CD4-positive, alpha-beta T cell treated with Interferon gamma for 1 hour (primary cell): Measurements from ENCODE around the gene PRPH2.
"Not testable (repeated sequence)": the region's sequence is repeated elsewhere in the genome, so short reads cannot be mapped to it uniquely, and the experiment has no call there.

Experiments used
- DNase-seq: peaks from one replicate; pipeline ENCODE4 v3.0.0-alpha.2; 2020

Gene PRPH2

GRCh38 chr6:42740725-42741124 is 18.3 kb upstream of the PRPH2 start:
- DNase-seq: no peak

DNA sequence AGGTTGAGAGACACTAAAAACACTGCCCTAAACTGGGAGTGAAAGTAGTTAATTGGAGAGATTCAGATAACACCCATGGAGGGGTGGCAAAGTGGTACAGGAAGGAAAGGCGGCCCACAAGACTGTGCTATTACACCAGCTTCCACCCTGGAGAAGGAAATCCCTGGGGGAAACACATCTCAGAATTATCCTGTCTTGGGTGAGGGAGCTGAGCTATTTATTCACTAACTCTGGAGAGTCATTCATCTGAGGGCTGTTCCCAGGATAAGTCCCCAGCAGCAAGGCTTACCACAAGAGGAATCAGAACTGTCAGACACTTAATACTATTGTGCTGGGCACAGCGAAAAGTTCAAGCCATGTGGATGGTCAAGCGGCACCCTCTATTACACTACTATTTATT is 13.6 kb upstream of the PRPH2 start:
- no peak for DNase-seq

DNA sequence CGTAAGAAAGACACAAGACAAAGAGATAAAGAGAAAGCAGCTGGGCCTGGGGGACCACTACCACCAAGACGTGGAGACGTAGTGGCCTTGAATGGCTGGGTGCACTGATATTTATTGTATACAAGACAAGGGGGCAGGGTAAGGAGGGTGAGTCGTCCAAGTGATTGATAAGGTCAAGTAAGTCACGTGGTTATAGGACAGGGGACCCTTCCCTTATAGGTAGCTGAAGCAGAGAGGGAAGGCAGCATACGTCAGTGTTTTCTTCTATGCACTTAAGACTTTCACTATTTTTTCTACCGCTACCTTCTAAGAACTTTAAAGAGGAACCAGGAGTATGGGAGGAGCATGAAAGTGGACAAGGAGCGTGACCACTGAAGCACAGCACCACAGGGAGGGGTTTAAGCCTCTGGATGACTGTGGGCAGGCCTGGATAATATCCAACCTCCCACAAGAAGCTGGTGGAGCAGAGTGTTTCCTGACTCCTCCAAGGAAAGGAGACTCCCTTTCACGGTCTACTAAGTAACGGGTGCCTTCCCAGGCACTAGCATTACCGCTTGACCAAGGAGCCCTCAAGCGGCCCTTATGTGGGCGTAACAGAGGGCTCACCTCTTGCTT is 11.6 kb upstream of the PRPH2 start:
- DNase-seq: not testable (repeated sequence)

DNA sequence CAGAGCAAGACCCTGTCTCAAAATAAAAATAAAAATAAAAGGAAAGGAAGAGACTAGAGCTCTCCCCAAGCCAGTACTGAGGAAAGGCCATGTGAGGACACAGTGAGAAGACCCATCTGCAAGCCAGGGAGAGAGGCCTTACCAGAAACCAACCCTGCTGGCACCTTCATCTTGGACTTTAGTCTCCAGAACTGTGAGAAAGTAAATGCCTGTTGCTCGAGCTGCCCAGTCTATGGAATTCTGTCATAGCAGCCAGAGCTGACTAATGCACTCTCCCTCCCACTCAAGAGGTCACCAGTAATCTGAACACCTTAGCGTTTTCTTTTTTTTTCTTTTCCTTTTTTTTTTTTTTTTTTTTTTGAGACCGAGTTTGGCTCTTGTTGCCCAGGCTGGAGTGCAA is 7.3 kb upstream of the PRPH2 start:
- no peak for DNase-seq

DNA sequence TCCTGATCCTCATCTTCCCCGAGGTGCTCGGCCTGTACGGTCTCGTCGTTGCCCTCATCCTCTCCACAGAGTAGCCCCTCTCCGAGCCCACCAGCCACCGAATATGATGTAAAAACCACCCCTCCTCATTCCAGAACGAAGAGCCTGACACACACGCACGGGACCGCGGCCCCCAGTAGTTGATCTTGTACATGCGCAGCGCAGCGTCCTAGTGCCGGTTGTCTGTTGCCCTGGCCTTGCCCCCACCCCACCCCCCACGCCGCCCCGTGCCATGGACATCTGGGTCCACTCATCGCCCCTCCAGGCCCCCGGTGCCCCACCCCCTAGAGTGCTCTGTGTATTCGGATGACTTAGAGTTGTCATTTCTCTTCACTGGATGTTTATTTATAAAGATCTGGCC is 5.2 kb upstream of the PRPH2 start:
- no peak for DNase-seq

DNA sequence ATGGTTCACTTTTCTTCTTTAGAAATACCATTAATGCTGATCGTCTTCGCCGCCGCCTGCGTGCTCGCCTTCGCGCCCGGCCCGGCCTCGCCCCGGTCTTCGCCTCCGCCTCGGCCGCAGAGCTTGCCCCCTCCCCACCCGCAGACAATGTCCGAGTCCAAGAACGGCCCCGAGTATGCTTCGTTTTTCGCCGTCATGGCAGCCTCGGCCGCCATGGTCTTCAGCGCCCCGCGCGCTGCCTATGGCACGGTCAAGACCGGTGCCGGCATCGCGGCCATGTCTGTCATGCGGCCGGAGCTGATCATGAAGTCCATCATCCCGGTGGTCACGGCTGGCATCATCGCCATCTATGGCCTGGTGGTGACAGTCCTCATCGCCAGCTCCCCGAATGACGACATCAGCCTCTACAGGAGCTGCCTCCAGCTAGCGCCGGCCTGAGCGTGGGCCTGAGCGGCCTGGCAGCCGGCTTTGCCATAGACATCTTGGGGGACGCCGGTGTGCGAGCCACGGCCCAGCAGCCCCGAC is 4.8 kb upstream of the PRPH2 start:
- DNase-seq: peak; percentile 4

- DNase-seq: peak; percentile 82
Measured at GRCh38 chr6:42726485-42727086, 4.2 kb upstream of the PRPH2 start.

GRCh38 chr6:42726026-42726425 is 3.6 kb upstream of the PRPH2 start:
- no peak for DNase-seq

DNA sequence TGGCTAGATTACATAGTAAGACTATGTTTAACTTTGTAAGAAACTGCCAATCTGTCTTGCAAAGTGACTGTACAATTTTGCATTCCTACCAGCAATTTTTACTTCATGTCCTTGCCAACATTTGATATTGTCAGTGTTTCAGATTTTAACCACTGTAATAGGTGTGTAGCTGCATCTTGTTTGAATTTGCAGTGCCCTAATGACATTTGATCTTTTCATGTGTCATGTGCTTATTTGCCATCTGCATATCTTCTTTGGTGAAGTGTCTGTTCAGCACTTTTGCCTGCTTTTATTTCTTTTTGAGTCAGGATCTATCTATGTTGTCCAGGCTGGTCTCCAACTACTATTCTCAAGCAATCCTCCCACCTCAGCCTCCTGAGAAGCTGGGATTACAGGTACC is 2.4 kb upstream of the PRPH2 start:
- no peak for DNase-seq

GRCh38 chr6:42720739-42721138 is 1.7 kb downstream of the PRPH2 start:
- DNase-seq: no peak

DNA sequence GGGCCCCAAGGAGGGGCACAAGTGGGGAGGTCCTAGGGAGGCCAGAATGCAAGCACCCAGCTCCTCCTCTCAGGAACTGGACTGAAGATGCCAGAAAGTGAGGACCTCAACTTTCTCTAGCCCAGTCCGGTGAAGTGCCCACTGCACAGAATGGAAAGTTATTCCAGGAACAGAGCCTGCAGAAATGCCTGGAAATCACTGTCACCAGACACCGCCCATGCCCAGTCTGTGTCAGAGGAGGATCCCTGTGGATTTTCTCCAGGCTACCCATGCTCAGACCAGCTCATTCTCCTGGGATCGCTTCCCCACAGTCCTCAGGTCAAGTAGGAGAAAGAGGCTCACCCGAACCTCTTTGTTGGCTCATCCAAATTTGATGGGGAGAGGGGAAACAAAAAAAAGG is 6.5 kb downstream of the PRPH2 start:
- DNase-seq: no peak

DNA sequence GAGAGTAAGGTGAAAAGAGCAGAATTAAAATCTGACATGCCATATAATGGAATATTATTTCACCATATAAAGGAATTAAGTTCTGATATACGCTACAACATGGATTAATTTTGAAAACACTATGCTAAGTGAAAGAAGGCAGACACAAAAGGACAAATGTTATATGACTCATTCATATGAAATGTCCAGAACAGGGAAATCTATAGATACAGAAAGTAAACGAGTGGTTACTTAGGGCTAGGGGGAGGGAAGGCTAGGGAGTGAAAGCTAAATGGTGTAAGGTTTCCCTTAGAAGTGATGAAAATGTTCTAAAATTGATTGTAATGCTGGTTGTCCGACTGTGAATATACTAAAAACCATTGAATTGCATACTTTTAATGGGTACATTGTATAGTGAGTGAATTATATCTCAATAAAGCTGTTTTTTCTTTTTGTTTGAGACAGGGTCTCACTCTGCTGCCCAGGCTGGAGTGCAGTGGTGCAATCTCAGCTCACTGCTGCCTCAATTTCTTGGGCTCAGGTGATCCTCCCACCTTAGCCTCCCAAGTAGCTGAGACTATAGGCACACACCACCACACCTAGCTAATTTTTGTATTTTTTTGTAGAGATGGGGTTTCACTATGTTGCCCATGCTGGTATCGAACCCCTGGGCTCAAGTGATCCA is 8.2 kb downstream of the PRPH2 start:
- DNase-seq: no peak

DNA sequence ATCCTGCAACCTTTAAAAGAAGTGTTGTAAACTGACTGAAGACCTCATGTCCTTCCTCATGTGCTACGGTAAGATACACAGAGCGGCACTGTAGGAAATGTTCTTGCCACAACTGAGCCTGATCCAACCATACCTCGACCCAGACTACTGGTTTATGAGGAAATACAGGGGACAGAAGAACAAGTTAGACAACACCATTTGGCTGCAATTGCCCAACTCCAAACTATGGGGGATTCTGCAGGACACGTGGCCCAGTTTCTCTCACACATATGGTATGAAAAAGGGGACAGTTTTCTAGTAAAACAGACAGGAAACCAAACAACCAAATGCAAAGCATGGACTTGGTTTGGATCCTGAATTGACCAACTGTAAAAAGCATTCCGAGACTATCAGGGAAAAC is 10.5 kb downstream of the PRPH2 start:
- no peak for DNase-seq

- DNase-seq: no peak
Measured at GRCh38 chr6:42710316-42710715, 12.1 kb downstream of the PRPH2 start.

DNA sequence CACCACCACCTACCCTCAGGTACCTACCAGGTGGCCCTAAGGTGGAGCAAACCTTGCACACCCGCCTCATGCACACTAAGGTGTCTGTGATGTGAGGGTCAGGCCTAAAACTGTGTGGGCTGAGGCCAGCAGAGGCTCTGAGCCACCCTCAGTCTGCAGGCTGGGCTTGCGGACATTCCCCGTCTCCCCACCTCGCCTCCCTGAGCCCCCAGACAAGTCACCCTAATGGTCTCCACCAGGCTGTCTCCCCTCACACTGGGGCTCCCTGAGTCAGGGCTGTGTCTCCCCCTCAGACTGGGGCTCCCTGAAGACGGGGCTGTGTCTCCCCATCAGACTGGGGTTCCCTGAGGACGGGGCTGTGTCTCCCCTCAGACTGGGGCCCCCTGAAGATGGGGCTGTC is 12.5 kb downstream of the PRPH2 start:
- DNase-seq: no peak

GRCh38 chr6:42708096-42708495 is 14.3 kb downstream of the PRPH2 start:
- DNase-seq: no peak

- no peak for DNase-seq
Measured at GRCh38 chr6:42707595-42707994, 14.8 kb downstream of the PRPH2 start.

GRCh38 chr6:42704937-42705374 is 17.4 kb downstream of the PRPH2 start:
- DNase-seq: no peak

- DNase-seq: no peak
Measured at GRCh38 chr6:42704251-42704936, 18.0 kb downstream of the PRPH2 start.

DNA sequence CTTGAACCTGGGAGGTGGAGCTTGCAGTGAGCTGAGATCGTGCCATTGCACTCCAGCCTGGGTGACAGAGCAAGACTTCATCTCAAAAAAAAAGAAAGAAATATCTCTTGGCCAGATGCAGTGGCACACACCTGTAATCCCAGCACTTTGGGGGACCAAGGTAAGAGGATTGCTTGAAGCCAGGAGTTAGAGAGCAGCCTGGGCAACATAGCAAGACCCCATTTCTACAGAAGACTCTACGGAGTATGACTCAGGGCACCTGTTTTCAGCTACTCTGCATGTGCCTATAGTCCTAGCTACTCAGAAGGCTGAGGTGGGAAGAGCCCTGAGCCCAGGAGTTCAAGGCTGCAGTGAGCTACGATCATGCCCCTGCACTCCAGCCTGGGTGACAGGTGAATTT is 19.6 kb downstream of the PRPH2 start:
- not testable (repeated sequence) for DNase-seq

DNA sequence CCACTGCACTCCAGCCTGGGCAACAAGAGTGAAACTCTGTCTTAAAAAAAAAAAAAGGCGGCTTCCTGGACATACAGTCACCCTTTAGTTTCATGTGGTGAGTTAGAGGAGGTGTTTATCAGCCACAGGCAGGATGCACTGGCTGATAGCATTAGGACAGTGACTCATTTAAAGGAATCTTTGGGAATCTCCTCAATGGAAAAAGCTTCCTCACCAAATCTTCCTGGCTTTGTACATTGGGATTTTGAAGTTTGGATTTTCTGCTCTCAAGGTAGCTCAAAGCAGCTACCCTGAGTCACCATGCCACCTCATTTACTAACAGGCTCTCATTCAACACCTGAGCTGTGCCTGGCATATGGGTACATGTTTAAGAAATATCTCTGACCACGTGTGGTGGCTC is 20.2 kb downstream of the PRPH2 start:
- DNase-seq: no peak

DNA sequence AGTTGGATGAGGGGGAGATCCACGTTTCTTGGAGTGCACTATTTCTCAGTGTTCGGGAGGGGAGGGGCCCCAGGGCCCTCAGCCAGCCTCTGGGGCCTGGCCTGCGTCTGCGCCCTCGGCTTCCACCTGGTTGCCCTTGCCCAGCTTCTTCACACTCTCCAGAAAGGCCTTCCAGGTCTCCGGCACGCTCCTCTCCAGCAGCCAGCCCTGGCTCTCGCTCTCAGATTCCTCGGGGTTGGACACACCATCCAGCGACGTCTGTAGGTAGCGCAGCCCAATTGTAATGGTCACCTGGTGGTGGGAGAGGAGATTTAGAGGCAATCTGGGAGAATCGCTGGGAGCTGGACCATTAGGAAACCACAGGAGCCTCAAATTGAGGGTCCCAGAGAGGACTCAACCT is 24.2 kb downstream of the PRPH2 start:
- DNase-seq: no peak

DNA sequence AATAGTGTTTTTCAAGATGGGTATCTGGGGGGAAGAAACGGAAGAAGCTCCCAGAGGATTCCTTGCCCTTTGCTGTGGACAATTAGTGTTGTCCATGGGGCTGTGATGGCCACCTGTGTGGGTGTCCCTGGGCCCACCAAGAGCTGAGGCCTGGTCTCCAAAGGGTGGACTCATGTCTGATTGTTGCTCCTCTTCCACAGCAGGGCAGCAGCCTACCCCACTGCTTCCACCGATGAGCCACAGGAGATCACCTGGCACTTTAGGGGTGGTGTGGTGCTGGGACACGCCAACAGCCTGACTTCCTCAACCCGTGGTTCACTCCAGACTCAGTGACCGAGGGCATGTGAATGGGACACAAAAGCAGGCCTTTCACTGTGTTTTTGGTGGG is 25.1 kb downstream of the PRPH2 start:
- DNase-seq: no peak
